ENCODE measurements around the gene CALR3. TPM values are rescaled to one million over a fixed set of nuclear protein-coding genes. Genes with fewer than 3 reads are reported as not detected.

The CALR3 gene
- total and polyA plus RNA-seq, 2 experiments from 2014 or later = not detected

DNA sequence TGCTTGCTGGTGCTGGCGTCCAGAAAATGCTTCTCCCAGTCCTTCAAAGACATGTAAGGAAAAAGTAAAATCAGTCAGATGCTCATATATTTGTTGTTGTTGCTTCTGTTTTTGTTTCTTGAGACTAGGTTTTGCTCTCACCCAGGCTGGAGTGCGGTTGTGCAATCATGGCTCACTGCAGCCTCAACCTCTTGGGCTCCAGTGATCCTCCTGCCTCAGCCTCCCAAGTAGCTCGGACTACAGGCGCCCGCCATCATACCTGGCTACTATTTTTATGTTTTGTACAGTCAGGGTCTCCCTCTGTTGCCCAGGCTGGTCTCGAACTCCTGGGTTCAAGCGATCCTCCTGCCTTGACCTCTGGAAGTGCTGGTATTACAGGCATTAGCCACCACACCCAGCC, 13.2 kb downstream of the CALR3 start:
- H3K27ac ChIP-seq = no peak overlapping the region
- no peaks in the 10 kb centered on the region for H4K20me1 ChIP-seq (ENCODE audit: insufficient read depth, poor library complexity, severe bottlenecking)
- no peak overlapping the region for H3K4me2 ChIP-seq
- no peak overlapping the region for H3K4me3 ChIP-seq
- no peaks in the 10 kb centered on the region for H3K9me2 ChIP-seq (replicated peaks; ENCODE audit: insufficient read depth)
- no peak for TF ChIP-seq EZH2phosphoT487 (IDR thresholded peaks at IDR 0.05; ENCODE audit: low read depth, severe bottlenecking, unreplicated experiment)
- no peak for TF ChIP-seq EZH2 (IDR thresholded peaks at IDR 0.05; ENCODE audit: borderline replicate concordance)
- TF ChIP-seq, protein P1, sequence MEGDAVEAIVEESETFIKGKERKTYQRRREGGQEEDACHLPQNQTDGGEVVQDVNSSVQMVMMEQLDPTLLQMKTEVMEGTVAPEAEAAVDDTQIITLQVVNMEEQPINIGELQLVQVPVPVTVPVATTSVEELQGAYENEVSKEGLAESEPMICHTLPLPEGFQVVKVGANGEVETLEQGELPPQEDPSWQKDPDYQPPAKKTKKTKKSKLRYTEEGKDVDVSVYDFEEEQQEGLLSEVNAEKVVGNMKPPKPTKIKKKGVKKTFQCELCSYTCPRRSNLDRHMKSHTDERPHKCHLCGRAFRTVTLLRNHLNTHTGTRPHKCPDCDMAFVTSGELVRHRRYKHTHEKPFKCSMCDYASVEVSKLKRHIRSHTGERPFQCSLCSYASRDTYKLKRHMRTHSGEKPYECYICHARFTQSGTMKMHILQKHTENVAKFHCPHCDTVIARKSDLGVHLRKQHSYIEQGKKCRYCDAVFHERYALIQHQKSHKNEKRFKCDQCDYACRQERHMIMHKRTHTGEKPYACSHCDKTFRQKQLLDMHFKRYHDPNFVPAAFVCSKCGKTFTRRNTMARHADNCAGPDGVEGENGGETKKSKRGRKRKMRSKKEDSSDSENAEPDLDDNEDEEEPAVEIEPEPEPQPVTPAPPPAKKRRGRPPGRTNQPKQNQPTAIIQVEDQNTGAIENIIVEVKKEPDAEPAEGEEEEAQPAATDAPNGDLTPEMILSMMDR (IDR thresholded peaks at IDR 0.05; ENCODE audit: poor library complexity) = no peak
- no peaks in the 10 kb centered on the region for H3K9me3 ChIP-seq (ENCODE audit: low read depth)
- H3K27me3 ChIP-seq = no peaks in the 10 kb centered on the region
- 88% methylated on average over 7 of the region's 7 CpGs for WGBS (ENCODE audit: low lambda C conversion rate, missing lambda C conversion rate)
- no peak overlapping the region for H2AFZ ChIP-seq
- DNase-seq (ENCODE audit: low spot score) = no peak
- H3K36me3 ChIP-seq (replicated peaks; ENCODE audit: insufficient read depth, low read depth) = no peaks in the 10 kb centered on the region
- H3K79me2 ChIP-seq = no peaks in the 10 kb centered on the region
- H3K4me1 ChIP-seq (ENCODE audit: insufficient read depth) = no peaks in the 10 kb centered on the region

DNA sequence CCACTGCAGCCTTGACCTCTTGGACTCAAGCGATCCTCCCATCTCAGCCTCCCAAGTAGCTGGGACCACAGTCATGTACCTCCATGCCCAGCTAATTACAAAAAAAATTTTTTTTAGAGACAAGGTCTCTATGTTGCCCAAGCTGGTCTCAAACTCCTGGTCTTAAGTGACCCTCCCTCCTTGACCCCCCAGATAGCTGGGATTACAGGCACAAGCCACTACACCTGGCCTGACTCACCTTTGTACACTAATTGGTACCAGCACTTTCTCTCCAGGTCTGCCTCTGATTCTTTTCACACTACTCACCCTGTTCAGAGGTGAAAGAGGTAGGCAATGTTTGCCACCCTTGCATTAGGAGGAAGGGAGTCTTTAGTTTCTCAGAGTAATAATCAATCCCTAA, 18.7 kb downstream of the CALR3 start:
- Histone ChIP-seq H3K9me3 (ENCODE audit: low read depth) (no peaks in the 10 kb centered on the region), H3K27ac (no peak overlapping the region), H3K9me2 (replicated peaks; ENCODE audit: insufficient read depth) (no peaks in the 10 kb centered on the region), H3K4me1 (ENCODE audit: insufficient read depth) (no peaks in the 10 kb centered on the region), H2AFZ (no peak overlapping the region), H4K20me1 (ENCODE audit: insufficient read depth, poor library complexity, severe bottlenecking) (no peaks in the 10 kb centered on the region), H3K4me3 (no peak overlapping the region), H3K36me3 (replicated peaks; ENCODE audit: insufficient read depth, low read depth) (no peaks in the 10 kb centered on the region), H3K4me2 (no peak overlapping the region), H3K27me3 (no peaks in the 10 kb centered on the region), H3K79me2 (no peaks in the 10 kb centered on the region)
- WGBS (ENCODE audit: low lambda C conversion rate, missing lambda C conversion rate) = 100% methylated on average over 1 of the region's 1 CpG
- TF ChIP-seq EZH2phosphoT487 (IDR thresholded peaks at IDR 0.05; ENCODE audit: low read depth, severe bottlenecking, unreplicated experiment) = no peak
- TF ChIP-seq, protein P1 (IDR thresholded peaks at IDR 0.05; ENCODE audit: poor library complexity) = no peak
- TF ChIP-seq EZH2 (IDR thresholded peaks at IDR 0.05; ENCODE audit: borderline replicate concordance) = no peak
- DNase-seq (ENCODE audit: low spot score) = no peak

DNA sequence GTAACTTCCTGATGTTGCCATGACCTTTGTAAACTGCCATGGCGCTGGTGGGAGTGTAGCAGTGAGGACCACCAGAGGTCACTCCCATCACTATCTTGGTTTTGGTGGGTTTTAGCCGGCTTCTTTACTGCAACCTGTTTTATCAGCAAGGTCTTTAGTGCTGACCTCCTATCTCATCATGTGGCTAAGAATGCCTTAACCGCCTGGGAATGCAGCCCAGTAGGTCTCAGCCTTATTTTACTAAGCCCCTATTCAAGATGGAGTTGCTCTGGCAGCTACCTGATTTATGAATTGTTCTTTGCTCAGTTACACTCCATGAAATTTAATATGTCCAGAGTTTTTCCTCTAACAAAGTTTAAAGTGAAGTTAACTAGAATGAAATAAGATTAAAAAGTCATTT, 19.6 kb downstream of the CALR3 start:
- no peaks in the 10 kb centered on the region for H3K36me3 ChIP-seq (replicated peaks; ENCODE audit: insufficient read depth, low read depth)
- peaks cover 1% of the 10 kb centered on the region for H3K79me2 ChIP-seq
- H2AFZ ChIP-seq = no peak overlapping the region
- H3K9me3 ChIP-seq (ENCODE audit: low read depth) = no peaks in the 10 kb centered on the region
- no peaks in the 10 kb centered on the region for H4K20me1 ChIP-seq (ENCODE audit: insufficient read depth, poor library complexity, severe bottlenecking)
- H3K27me3 ChIP-seq = no peaks in the 10 kb centered on the region
- WGBS (ENCODE audit: low lambda C conversion rate, missing lambda C conversion rate) = 60% methylated on average over 3 of the region's 3 CpGs
- DNase-seq (ENCODE audit: low spot score) = no peak
- H3K4me3 ChIP-seq = no peak overlapping the region
- H3K27ac ChIP-seq = no peak overlapping the region
- no peak overlapping the region for H3K4me2 ChIP-seq
- no peaks in the 10 kb centered on the region for H3K4me1 ChIP-seq (ENCODE audit: insufficient read depth)
- no peaks in the 10 kb centered on the region for H3K9me2 ChIP-seq (replicated peaks; ENCODE audit: insufficient read depth)
- TF ChIP-seq EZH2phosphoT487 (IDR thresholded peaks at IDR 0.05; ENCODE audit: low read depth, severe bottlenecking, unreplicated experiment) (no peak), EZH2 (IDR thresholded peaks at IDR 0.05; ENCODE audit: borderline replicate concordance) (no peak)
- TF ChIP-seq, protein P1 (IDR thresholded peaks at IDR 0.05; ENCODE audit: poor library complexity) = no peak
